HCT116 (cell line): ENCODE data around the gene CASKIN2. TPM values are rescaled to one million over a fixed set of nuclear protein-coding genes. Genes with fewer than 3 reads are reported as not detected.

Experiments
- ATAC-seq: fragments of 200-7000 bp; cut with Tn5 transposase; 2 replicates; pipeline ENCODE4 v1.9.1; 2020; ENCODE audit warnings: mild to moderate bottlenecking, moderate library complexity
- BruUV-seq: library from RNA; stranded (reverse); fragments of 400-500 nt; replicated peaks from 2 replicates; lab custom pipeline; 2021; lab: Mats Ljungman, UMichigan
- CTCF ChIA-PET: fragments of 300-600 bp; sonication (Branson Sonifier 250); formaldehyde crosslinking; loops from one replicate; lab custom pipeline; 2021; ENCODE audit warnings: antibody characterized with exemption; lab: Charles Lee
- POLR2A ChIA-PET: fragments of 300-600, 350-600 bp; sonication (Branson Sonifier 250); formaldehyde crosslinking; loops from one replicate; lab custom pipeline; 2021; ENCODE audit warnings: antibody characterized with exemption; lab: Charles Lee
- RAD21 ChIA-PET, 2 experiments: fragments of 300-600 bp; sonication (Branson Sonifier 250); formaldehyde crosslinking; loops; one replicate each; lab custom pipeline; 2023; ENCODE audit warnings: low total read pairs in 2 of 2; ENCODE audit not compliant: uncharacterized antibody in 2 of 2, unreplicated experiment in 2 of 2, low non-redundant PET in 1 of 2; lab: Charles Lee
- DNase-seq: peaks from one replicate; pipeline ENCODE4 v3.0.0-alpha.2; 2010; ENCODE audit warnings: low read depth, low spot score
- H2AFZ ChIP-seq: fragments of 200-600 bp; shearing (Covaris generic), sonication (generic); 2 replicates; pipeline ENCODE4 v1.6.1; 2017; ENCODE audit warnings: low read depth, mixed run types, mixed read lengths, antibody characterized with exemption, low read length; ENCODE audit not compliant: poor library complexity, severe bottlenecking
- H3K27ac ChIP-seq: 2 replicates; pipeline ENCODE4 v1.5.1; 2012; ENCODE audit warnings: low read depth, low read length
- H3K27me3 ChIP-seq: fragments of 200-600 bp; sonication (generic); 2 replicates; pipeline ENCODE4 v1.6.1; 2016; ENCODE audit warnings: mixed run types, low read length, mixed read lengths; ENCODE audit not compliant: insufficient read depth
- H3K36me3 ChIP-seq, 2 experiments: fragments of 200-500 bp in 1 of 2; fragments of 200-600 bp in 1 of 2; sonication (Bioruptor generic) in 1 of 2; sonication (generic) in 1 of 2; 2 replicates each; pipeline versions ENCODE4 v1.5.1 to v1.6.1; 2014 to 2016; ENCODE audit warnings: low read length in 2 of 2, inconsistent platforms in 1 of 2, mixed read lengths in 1 of 2, mixed run types in 1 of 2; ENCODE audit not compliant: insufficient read depth in 2 of 2, control insufficient read depth in 1 of 2
- H3K4me1 ChIP-seq, 2 experiments: fragments of 200-600 bp in 1 of 2; sonication (generic) in 1 of 2; 2 replicates each; pipeline versions ENCODE4 v1.5.1 to v1.6.1; 2012 to 2017; ENCODE audit warnings: low read length in 2 of 2, inconsistent platforms in 1 of 2, mild to moderate bottlenecking in 1 of 2, mixed read lengths in 1 of 2, mixed run types in 1 of 2, moderate library complexity in 1 of 2; ENCODE audit not compliant: insufficient read depth in 2 of 2, control insufficient read depth in 1 of 2
- H3K4me2 ChIP-seq: fragments of 200-600 bp; sonication (generic); 2 replicates; pipeline ENCODE4 v1.6.1; 2017; ENCODE audit warnings: mixed run types, low read length, mixed read lengths
- H3K4me3 ChIP-seq, 2 experiments: fragments of 200-600 bp in 1 of 2; sonication (generic) in 1 of 2; replicated peaks in 1 of 2; 2 replicates each; pipeline ENCODE4 v1.5.1; 2011 to 2016; ENCODE audit warnings: low read length in 2 of 2, control low read depth in 1 of 2, low read depth in 1 of 2, mild to moderate bottlenecking in 1 of 2, mixed read lengths in 1 of 2, mixed run types in 1 of 2
- H3K79me2 ChIP-seq: fragments of 200-600 bp; sonication (generic); 2 replicates; pipeline ENCODE4 v1.6.1; 2017; ENCODE audit warnings: mild to moderate bottlenecking, mixed run types, low read length, moderate library complexity, mixed read lengths; ENCODE audit not compliant: insufficient read depth
- H3K9ac ChIP-seq: fragments of 200-600 bp; sonication (generic); 2 replicates; pipeline ENCODE4 v1.6.1; 2016; ENCODE audit warnings: low read length, mixed read lengths
- H3K9me2 ChIP-seq: fragments of 200-600 bp; sonication (generic), shearing (Covaris generic); 2 replicates; pipeline ENCODE4 v1.6.1; 2017; ENCODE audit warnings: mixed run types, mild to moderate bottlenecking, moderate library complexity; ENCODE audit not compliant: insufficient read depth
- H3K9me3 ChIP-seq, 2 experiments: fragments of 200-500 bp in 1 of 2; fragments of 200-600 bp in 1 of 2; sonication (Bioruptor generic) in 1 of 2; sonication (generic) in 1 of 2; 2 replicates each; pipeline ENCODE4 v1.6.1; 2014 to 2017; ENCODE audit warnings: low read length in 2 of 2, mixed read lengths in 2 of 2, inconsistent platforms in 1 of 2, low read depth in 1 of 2, mild to moderate bottlenecking in 1 of 2, mixed run types in 1 of 2, moderate library complexity in 1 of 2; ENCODE audit not compliant: control insufficient read depth in 1 of 2, insufficient read depth in 1 of 2
- H4K20me1 ChIP-seq: fragments of 200-600 bp; sonication (generic), shearing (Covaris generic); 2 replicates; pipeline ENCODE4 v1.6.1; 2017; ENCODE audit warnings: mixed run types, mild to moderate bottlenecking, moderate library complexity; ENCODE audit not compliant: insufficient read depth
- CEBPB ChIP-seq: IDR thresholded peaks from 2 replicates; pipeline ENCODE4 v1.6.1; 2012; ENCODE audit warnings: low read depth
- ELF1 ChIP-seq: IDR thresholded peaks from 2 replicates; pipeline ENCODE4 v1.6.1; 2012; ENCODE audit warnings: low read depth, borderline replicate concordance
- EZH2 ChIP-seq: fragments of 200-600 bp; sonication (generic); IDR thresholded peaks from 2 replicates; pipeline ENCODE4 v1.6.1; 2017; ENCODE audit warnings: antibody characterized with exemption, mixed run types
- FOSL1 ChIP-seq: IDR thresholded peaks from 2 replicates; pipeline ENCODE4 v1.6.1; 2012; ENCODE audit warnings: low read depth
- JUND ChIP-seq: IDR thresholded peaks from 2 replicates; pipeline ENCODE4 v1.6.1; 2012
- RAD21 ChIP-seq: IDR thresholded peaks from 2 replicates; pipeline ENCODE4 v1.6.1; 2012; ENCODE audit warnings: low read depth, mild to moderate bottlenecking
- SIN3A ChIP-seq: IDR thresholded peaks from 2 replicates; pipeline ENCODE4 v1.6.1; 2012; ENCODE audit warnings: low read depth
- TCF7L2 ChIP-seq: IDR thresholded peaks from 2 replicates; pipeline ENCODE4 v1.7.0; 2011; ENCODE audit warnings: borderline replicate concordance, inconsistent platforms; ENCODE audit not compliant: insufficient read depth, insufficient read length; ENCODE audit errors: extremely low read depth
- YY1 ChIP-seq: IDR thresholded peaks from 2 replicates; pipeline ENCODE4 v1.6.1; 2011; ENCODE audit warnings: low read length, low read depth, moderate library complexity, mild to moderate bottlenecking; ENCODE audit not compliant: insufficient replicate concordance; ENCODE audit errors: extremely low read depth
- ZFX ChIP-seq: fragments of 450-650 bp; IDR thresholded peaks from 2 replicates; pipeline ENCODE4 v1.6.1; 2017
- intact Hi-C: fragments of 100-400 bp; cut with micrococcal nuclease; formaldehyde crosslinking; loops from 2 replicates; pipeline ENCODE4 v1.10.0; 2022
- total RNA-seq: library from RNA; stranded (reverse); gene quantifications from one replicate; pipeline ENCODE4 v1.2.1, GENCODE V29; 2021; ENCODE audit not compliant: unreplicated experiment
- TF ChIP-seq, protein P1 (sequence below): IDR thresholded peaks from 2 replicates; pipeline ENCODE4 v1.6.1; 2012; ENCODE audit warnings: low read depth
- TF ChIP-seq, protein P2 (sequence below): IDR thresholded peaks from 2 replicates; pipeline ENCODE4 v1.6.1; 2012
- TF ChIP-seq, protein P3 (sequence below), 3 experiments: fragments of 200-600 bp in 1 of 3; sonication (generic) in 1 of 3; IDR thresholded peaks in 2 of 3; conservative IDR thresholded peaks in 1 of 3; 2 replicates each; pipeline ENCODE4 v1.5.1; 2012 to 2017; ENCODE audit warnings: low read depth in 2 of 3, low read length in 2 of 3, antibody characterized with exemption in 1 of 3, borderline replicate concordance in 1 of 3, control low read depth in 1 of 3, mild to moderate bottlenecking in 1 of 3, mixed read lengths in 1 of 3, mixed run types in 1 of 3, moderate library complexity in 1 of 3; ENCODE audit not compliant: insufficient read depth in 1 of 3
- TF ChIP-seq, protein P4 (sequence below): IDR thresholded peaks from 2 replicates; pipeline ENCODE4 v1.6.1; 2012

Gene CASKIN2
- total RNA-seq, 1 experiment from 2014 or later = 38.4 TPM

DNA sequence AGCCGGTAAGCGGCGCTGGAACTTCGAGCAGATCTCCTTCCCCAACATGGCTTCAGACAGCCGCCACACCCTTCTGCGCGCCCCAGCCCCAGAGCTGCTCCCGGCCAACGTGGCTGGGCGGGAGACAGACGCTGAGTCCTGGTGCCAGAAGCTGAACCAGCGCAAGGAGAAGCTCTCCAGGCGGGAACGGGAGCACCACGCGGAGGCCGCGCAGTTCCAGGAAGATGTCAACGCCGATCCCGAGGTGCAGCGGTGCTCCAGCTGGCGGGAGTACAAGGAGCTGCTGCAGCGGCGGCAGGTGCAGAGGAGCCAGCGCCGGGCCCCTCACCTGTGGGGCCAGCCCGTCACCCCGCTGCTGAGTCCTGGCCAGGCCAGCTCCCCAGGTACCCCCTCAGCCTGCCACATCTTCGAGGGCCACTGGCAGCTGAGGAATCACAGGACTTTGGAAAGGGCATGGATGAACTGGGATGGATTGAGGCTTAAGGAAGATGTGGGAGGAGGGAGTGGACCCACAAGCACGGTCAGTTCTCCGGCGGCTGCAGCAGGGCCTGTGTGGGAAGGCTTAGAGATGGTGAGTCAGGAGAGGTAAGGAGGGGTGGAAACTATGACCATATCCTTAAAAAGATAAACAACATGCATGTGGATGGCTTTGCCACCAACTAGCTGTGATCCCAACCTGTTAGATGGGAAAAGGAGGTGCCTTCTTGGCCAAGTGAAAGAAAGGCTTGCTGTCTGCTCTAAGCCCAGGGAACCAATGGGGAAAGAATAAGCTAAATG is 6.8 kb upstream of the CASKIN2 start:
- DNase-seq (no peak), ATAC-seq (no peak)
- H3K4me2 ChIP-seq = no peak overlapping the region
- ChIA-PET CTCF (no interaction called here), RAD21 (no interaction called here), POLR2A (no interaction called here)
- TF ChIP-seq ZFX = no peak
- TF ChIP-seq ELF1 = no peak
- no peak for TF ChIP-seq RAD21
- TF ChIP-seq, protein P1, sequence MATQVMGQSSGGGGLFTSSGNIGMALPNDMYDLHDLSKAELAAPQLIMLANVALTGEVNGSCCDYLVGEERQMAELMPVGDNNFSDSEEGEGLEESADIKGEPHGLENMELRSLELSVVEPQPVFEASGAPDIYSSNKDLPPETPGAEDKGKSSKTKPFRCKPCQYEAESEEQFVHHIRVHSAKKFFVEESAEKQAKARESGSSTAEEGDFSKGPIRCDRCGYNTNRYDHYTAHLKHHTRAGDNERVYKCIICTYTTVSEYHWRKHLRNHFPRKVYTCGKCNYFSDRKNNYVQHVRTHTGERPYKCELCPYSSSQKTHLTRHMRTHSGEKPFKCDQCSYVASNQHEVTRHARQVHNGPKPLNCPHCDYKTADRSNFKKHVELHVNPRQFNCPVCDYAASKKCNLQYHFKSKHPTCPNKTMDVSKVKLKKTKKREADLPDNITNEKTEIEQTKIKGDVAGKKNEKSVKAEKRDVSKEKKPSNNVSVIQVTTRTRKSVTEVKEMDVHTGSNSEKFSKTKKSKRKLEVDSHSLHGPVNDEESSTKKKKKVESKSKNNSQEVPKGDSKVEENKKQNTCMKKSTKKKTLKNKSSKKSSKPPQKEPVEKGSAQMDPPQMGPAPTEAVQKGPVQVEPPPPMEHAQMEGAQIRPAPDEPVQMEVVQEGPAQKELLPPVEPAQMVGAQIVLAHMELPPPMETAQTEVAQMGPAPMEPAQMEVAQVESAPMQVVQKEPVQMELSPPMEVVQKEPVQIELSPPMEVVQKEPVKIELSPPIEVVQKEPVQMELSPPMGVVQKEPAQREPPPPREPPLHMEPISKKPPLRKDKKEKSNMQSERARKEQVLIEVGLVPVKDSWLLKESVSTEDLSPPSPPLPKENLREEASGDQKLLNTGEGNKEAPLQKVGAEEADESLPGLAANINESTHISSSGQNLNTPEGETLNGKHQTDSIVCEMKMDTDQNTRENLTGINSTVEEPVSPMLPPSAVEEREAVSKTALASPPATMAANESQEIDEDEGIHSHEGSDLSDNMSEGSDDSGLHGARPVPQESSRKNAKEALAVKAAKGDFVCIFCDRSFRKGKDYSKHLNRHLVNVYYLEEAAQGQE = no peak
- TF ChIP-seq, protein P2, sequence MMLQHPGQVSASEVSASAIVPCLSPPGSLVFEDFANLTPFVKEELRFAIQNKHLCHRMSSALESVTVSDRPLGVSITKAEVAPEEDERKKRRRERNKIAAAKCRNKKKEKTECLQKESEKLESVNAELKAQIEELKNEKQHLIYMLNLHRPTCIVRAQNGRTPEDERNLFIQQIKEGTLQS = no peak
- TF ChIP-seq YY1 = no peak
- TF ChIP-seq CEBPB = no peak
- TF ChIP-seq TCF7L2 = no peak
- TF ChIP-seq EZH2 = no peak
- no peak for TF ChIP-seq JUND
- TF ChIP-seq, protein P3, sequence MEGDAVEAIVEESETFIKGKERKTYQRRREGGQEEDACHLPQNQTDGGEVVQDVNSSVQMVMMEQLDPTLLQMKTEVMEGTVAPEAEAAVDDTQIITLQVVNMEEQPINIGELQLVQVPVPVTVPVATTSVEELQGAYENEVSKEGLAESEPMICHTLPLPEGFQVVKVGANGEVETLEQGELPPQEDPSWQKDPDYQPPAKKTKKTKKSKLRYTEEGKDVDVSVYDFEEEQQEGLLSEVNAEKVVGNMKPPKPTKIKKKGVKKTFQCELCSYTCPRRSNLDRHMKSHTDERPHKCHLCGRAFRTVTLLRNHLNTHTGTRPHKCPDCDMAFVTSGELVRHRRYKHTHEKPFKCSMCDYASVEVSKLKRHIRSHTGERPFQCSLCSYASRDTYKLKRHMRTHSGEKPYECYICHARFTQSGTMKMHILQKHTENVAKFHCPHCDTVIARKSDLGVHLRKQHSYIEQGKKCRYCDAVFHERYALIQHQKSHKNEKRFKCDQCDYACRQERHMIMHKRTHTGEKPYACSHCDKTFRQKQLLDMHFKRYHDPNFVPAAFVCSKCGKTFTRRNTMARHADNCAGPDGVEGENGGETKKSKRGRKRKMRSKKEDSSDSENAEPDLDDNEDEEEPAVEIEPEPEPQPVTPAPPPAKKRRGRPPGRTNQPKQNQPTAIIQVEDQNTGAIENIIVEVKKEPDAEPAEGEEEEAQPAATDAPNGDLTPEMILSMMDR (IDR thresholded peaks at IDR 0.05 in 2 of 3, conservative IDR thresholded peaks at IDR 0.05 in 1 of 3; ENCODE audit: borderline replicate concordance in 1 of 3, insufficient read depth in 1 of 3, low read depth in 2 of 3, low read length in 2 of 3) = no peak
- no peak for TF ChIP-seq FOSL1
- TF ChIP-seq, protein P4, sequence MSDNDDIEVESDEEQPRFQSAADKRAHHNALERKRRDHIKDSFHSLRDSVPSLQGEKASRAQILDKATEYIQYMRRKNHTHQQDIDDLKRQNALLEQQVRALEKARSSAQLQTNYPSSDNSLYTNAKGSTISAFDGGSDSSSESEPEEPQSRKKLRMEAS = no peak
- TF ChIP-seq SIN3A = no peak
- no peaks in the 10 kb centered on the region for H3K27me3 ChIP-seq
- H3K27ac ChIP-seq = peak overlapping the region; percentile 11; the same call in 1 of the 2 replicates
- intact Hi-C loops = no loop called here
- BruUV-seq = no TSS peak
- no peaks in the 10 kb centered on the region for H3K9me2 ChIP-seq
- peaks cover 16 to 42% of the 10 kb centered on the region in 2 experiments for H3K36me3 ChIP-seq
- H3K9ac ChIP-seq = no peak overlapping the region
- no peak overlapping the region for H3K4me3 ChIP-seq
- no peaks in the 10 kb centered on the region for H4K20me1 ChIP-seq
- H3K9me3 ChIP-seq = no peaks in the 10 kb centered on the region
- H2AFZ ChIP-seq = no peak overlapping the region
- peaks cover 37% of the 10 kb centered on the region for H3K79me2 ChIP-seq
- peaks cover 16 to 41% of the 10 kb centered on the region in 2 experiments for H3K4me1 ChIP-seq
